Measurements from ENCODE around the gene NCK2. TPM values are rescaled to one million over a fixed set of nuclear protein-coding genes. Genes with fewer than 3 reads are reported as not detected.

The NCK2 gene
- total and polyA plus RNA-seq, 9 of the 15 experiments (the other 6 are each of a cell fraction or from before 2014, with no cell fraction given), result 0.90 to 27.9 (median 15.9) TPM

DNA sequence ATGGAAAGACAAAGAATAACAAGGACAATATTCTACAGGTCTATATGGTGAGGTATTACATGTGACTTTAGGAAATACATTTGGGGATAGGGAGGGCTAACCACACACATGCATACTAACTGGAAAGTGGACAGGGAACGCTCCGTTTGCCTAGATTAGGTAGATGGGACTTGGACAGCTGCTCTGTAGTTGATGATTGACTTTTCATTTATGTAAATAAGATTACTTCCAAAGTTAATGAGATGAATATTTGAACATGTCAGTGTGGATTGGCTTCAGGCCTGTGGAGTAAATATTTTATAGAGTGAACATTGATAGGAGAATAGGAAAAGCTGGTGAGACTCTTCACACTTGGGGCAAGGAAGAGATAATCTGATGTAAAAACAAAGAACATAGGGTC lies 142.0 kb downstream of the NCK2 start:
- H3K4me3 ChIP-seq, result no peak overlapping the region

DNA sequence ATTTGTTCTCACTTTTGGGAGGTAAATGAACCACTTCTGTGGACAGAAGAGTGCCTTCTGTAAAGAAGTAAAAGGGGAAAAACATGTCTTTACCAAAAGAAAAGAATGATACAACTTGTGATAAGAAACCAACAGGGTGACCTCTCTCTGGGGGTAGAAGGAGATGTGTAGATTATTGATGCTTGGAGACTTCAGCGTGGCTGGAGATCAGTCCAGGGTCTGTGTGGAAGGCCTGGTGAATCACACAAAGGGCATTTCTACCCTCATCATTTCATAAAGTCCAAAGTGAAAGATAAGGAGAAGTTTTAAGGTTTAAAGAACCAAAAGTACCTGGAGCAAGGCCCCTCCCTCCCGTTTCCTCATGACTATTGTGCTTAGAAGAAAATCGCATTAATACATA lies 142.5 kb downstream of the NCK2 start:
- in situ Hi-C loops (cut with MboI), result no loop called here
- Histone ChIP-seq H3K79me2 (ENCODE audit: control insufficient read depth, insufficient read depth, low read length) (no peaks in the 10 kb centered on the region; the same call in 2 of the 3 replicates), H3K9ac (ENCODE audit: insufficient read depth in 1 of 2, low read depth in 2 of 2, low read length in 2 of 2) (no peak overlapping the region), H3K9me1 (ENCODE audit: control insufficient read depth, insufficient read depth, low read length) (no peaks in the 10 kb centered on the region), H3K4me1 (replicated peaks in 1 of 2; ENCODE audit: control insufficient read depth in 2 of 2, insufficient read depth in 2 of 2, low read length in 2 of 2) (no peaks in the 10 kb centered on the region), H3K9me3 (replicated peaks; ENCODE audit: control insufficient read depth, insufficient read depth, low read depth, low read length) (no peaks in the 10 kb centered on the region; the same call in 1 of the 2 replicates), H3K4me2 (ENCODE audit: insufficient read depth, low read length) (no peak overlapping the region), H3K27me3 (ENCODE audit: control insufficient read depth in 2 of 2, insufficient read depth in 2 of 2, low read length in 2 of 2) (no peaks in the 10 kb centered on the region), H2AFZ (ENCODE audit: low read depth, low read length) (no peak overlapping the region), H3K4me3 (no peak overlapping the region), H3K36me3 (ENCODE audit: control insufficient read depth, insufficient read depth, low read length) (peaks cover 2% of the 10 kb centered on the region; the same call in 1 of the 3 replicates), H4K20me1 (replicated peaks; ENCODE audit: control insufficient read depth, insufficient read depth, low read length) (no peaks in the 10 kb centered on the region), H3K27ac (ENCODE audit: extremely low read depth, low read depth, low read length) (no peak overlapping the region)
- ChIA-PET POLR2A (interaction anchor here (1.4 kb wide), 1 partner anchor 118 kb away, joined by 3 read pairs; no protein-coding TSS in a partner anchor), CTCF (ENCODE audit: low intra/inter-chr PET ratio) (interaction anchor here (0.6 kb wide), 1 partner anchor 214 kb away, joined by 3 read pairs; no protein-coding TSS in a partner anchor)
- FAIRE-seq (no peak), ATAC-seq (no peak), DNase-seq (ENCODE audit: extremely low read depth in 1 of 4, low spot score in 3 of 4) (no peak)
- intact Hi-C loops (cut with micrococcal nuclease), result no loop called here
- 42% methylated on average over 3 of the region's 3 CpGs for WGBS (ENCODE audit: insufficient coverage, low coverage, missing lambda C conversion rate)
- no TSS peak for BruUV-seq (replicated peaks)
- TF ChIP-seq, protein P1, sequence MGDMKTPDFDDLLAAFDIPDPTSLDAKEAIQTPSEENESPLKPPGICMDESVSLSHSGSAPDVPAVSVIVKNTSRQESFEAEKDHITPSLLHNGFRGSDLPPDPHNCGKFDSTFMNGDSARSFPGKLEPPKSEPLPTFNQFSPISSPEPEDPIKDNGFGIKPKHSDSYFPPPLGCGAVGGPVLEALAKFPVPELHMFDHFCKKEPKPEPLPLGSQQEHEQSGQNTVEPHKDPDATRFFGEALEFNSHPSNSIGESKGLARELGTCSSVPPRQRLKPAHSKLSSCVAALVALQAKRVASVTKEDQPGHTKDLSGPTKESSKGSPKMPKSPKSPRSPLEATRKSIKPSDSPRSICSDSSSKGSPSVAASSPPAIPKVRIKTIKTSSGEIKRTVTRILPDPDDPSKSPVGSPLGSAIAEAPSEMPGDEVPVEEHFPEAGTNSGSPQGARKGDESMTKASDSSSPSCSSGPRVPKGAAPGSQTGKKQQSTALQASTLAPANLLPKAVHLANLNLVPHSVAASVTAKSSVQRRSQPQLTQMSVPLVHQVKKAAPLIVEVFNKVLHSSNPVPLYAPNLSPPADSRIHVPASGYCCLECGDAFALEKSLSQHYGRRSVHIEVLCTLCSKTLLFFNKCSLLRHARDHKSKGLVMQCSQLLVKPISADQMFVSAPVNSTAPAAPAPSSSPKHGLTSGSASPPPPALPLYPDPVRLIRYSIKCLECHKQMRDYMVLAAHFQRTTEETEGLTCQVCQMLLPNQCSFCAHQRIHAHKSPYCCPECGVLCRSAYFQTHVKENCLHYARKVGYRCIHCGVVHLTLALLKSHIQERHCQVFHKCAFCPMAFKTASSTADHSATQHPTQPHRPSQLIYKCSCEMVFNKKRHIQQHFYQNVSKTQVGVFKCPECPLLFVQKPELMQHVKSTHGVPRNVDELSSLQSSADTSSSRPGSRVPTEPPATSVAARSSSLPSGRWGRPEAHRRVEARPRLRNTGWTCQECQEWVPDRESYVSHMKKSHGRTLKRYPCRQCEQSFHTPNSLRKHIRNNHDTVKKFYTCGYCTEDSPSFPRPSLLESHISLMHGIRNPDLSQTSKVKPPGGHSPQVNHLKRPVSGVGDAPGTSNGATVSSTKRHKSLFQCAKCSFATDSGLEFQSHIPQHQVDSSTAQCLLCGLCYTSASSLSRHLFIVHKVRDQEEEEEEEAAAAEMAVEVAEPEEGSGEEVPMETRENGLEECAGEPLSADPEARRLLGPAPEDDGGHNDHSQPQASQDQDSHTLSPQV (IDR thresholded peaks at IDR 0.05), result no peak
- no peak for TF ChIP-seq MBD1 (CRISPR knock-in tag; IDR thresholded peaks at IDR 0.05)
- TF ChIP-seq ZNF696 (CRISPR knock-in tag; conservative IDR thresholded peaks at IDR 0.05), result no peak
- TF ChIP-seq, protein P2, sequence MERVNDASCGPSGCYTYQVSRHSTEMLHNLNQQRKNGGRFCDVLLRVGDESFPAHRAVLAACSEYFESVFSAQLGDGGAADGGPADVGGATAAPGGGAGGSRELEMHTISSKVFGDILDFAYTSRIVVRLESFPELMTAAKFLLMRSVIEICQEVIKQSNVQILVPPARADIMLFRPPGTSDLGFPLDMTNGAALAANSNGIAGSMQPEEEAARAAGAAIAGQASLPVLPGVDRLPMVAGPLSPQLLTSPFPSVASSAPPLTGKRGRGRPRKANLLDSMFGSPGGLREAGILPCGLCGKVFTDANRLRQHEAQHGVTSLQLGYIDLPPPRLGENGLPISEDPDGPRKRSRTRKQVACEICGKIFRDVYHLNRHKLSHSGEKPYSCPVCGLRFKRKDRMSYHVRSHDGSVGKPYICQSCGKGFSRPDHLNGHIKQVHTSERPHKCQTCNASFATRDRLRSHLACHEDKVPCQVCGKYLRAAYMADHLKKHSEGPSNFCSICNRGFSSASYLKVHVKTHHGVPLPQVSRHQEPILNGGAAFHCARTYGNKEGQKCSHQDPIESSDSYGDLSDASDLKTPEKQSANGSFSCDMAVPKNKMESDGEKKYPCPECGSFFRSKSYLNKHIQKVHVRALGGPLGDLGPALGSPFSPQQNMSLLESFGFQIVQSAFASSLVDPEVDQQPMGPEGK (CRISPR knock-in tag; IDR thresholded peaks at IDR 0.05; ENCODE audit: borderline replicate concordance), result no peak
- TF ChIP-seq BMI1 (IDR thresholded peaks at IDR 0.05; ENCODE audit: low read length), result no peak

More for the DNA sequence above, 142.0 kb downstream of the NCK2 start:
- Histone ChIP-seq H3K9ac (ENCODE audit: insufficient read depth in 1 of 2, low read depth in 2 of 2, low read length in 2 of 2) (no peak overlapping the region), H3K9me3 (replicated peaks; ENCODE audit: control insufficient read depth, insufficient read depth, low read depth, low read length) (no peaks in the 10 kb centered on the region; the same call in 1 of the 2 replicates), H3K27ac (ENCODE audit: extremely low read depth, low read depth, low read length) (no peak overlapping the region), H3K36me3 (ENCODE audit: control insufficient read depth, insufficient read depth, low read length) (peaks cover 5% of the 10 kb centered on the region; the same call in 1 of the 3 replicates), H2AFZ (ENCODE audit: low read depth, low read length) (no peak overlapping the region), H3K27me3 (ENCODE audit: control insufficient read depth in 2 of 2, insufficient read depth in 2 of 2, low read length in 2 of 2) (no peaks in the 10 kb centered on the region), H3K9me1 (ENCODE audit: control insufficient read depth, insufficient read depth, low read length) (no peaks in the 10 kb centered on the region), H3K4me1 (replicated peaks in 1 of 2; ENCODE audit: control insufficient read depth in 2 of 2, insufficient read depth in 2 of 2, low read length in 2 of 2) (peaks cover 0 to 3% of the 10 kb centered on the region in 2 experiments; a peak in 1 of 5 replicates), H4K20me1 (replicated peaks; ENCODE audit: control insufficient read depth, insufficient read depth, low read length) (no peaks in the 10 kb centered on the region), H3K4me2 (ENCODE audit: insufficient read depth, low read length) (no peak overlapping the region), H3K79me2 (ENCODE audit: control insufficient read depth, insufficient read depth, low read length) (no peaks in the 10 kb centered on the region; the same call in 2 of the 3 replicates)
- TF ChIP-seq PTTG1 (tag; IDR thresholded peaks at IDR 0.05; ENCODE audit: low read depth) (no peak), PTBP1 (IDR thresholded peaks at IDR 0.05; ENCODE audit: low read depth, low read length) (no peak), POLR2A (conservative IDR thresholded peaks at IDR 0.05) (no peak), ZNF79 (CRISPR knock-in tag; IDR thresholded peaks at IDR 0.05; ENCODE audit: low read depth) (no peak)
- 89% methylated on average over 2 of the region's 2 CpGs for WGBS (ENCODE audit: insufficient coverage, low coverage, missing lambda C conversion rate)
- intact Hi-C loops (cut with micrococcal nuclease), result no loop called here
- ChIA-PET CTCF (ENCODE audit: low intra/inter-chr PET ratio) (interaction anchor here (0.6 kb wide), 1 partner anchor 214 kb away, joined by 3 read pairs; no protein-coding TSS in a partner anchor), POLR2A (interaction anchor here (1.1 to 1.4 kb wide), 2 partner anchors 35 to 118 kb away, joined by 3 read pairs; no protein-coding TSS in a partner anchor)
- no TSS peak for BruUV-seq (replicated peaks)
- no peak for DNase-seq (ENCODE audit: extremely low read depth in 1 of 4, low spot score in 3 of 4)
- no peak for ATAC-seq
- in situ Hi-C loops (cut with MboI), result no loop called here
- no peak for FAIRE-seq

Data from K562 (cell line).